ENCODE measurements around the gene HIPK2. TPM values are rescaled to one million over a fixed set of nuclear protein-coding genes. Genes with fewer than 3 reads are reported as not detected.

Gene HIPK2
- total and polyA plus RNA-seq, 10 of the 15 experiments (the other 5 are each of a cell fraction or from before 2014, with no cell fraction given), result 1.7 to 39.0 (median 9.4) TPM

- TF ChIP-seq SKIL (IDR thresholded peaks at IDR 0.05; ENCODE audit: low read depth, poor library complexity, severe bottlenecking) (no peak), JUND (IDR thresholded peaks at IDR 0.05; ENCODE audit: low read depth, low read length) (no peak), MAX (IDR thresholded peaks at IDR 0.05; ENCODE audit: low read depth, low read length) (no peak), SIX5 (IDR thresholded peaks at IDR 0.05; ENCODE audit: low read depth, low read length, severe bottlenecking) (no peak), ZBTB33 (IDR thresholded peaks at IDR 0.05) (no peak), MYB (IDR thresholded peaks at IDR 0.05; ENCODE audit: borderline replicate concordance, low read depth, low read length) (no peak), CBX5 (IDR thresholded peaks at IDR 0.05; ENCODE audit: low read depth) (no peak), ZZZ3 (IDR thresholded peaks at IDR 0.05; ENCODE audit: control insufficient read depth, insufficient read length, low read depth) (no peak), BACH1 (IDR thresholded peaks at IDR 0.05; ENCODE audit: borderline replicate concordance) (no peak), HDGF (IDR thresholded peaks at IDR 0.05) (no peak)
Observed at GRCh38 chr7:139594090-139594489, 183.7 kb downstream of the HIPK2 start (continued).

All from GM12878 (cell line).